Naive B cell (primary cell): ENCODE results near the gene CADPS2. TPM values are rescaled to one million over a fixed set of nuclear protein-coding genes. Genes with fewer than 3 reads are reported as not detected.

Source experiments
- ATAC-seq, 2 donors: fragments of 150-1000 bp; cut with Tn5 transposase; 2 replicates each; pipeline ENCODE4 v1.10.0; 2021; ENCODE audit warnings: low read depth in 2 of 2, mild to moderate bottlenecking in 2 of 2, moderate library complexity in 2 of 2
- DNase-seq: peaks from one replicate; pipeline ENCODE4 v3.0.0; 2022
- H3K27ac Mint-ChIP-seq, 6 donors: one replicate each; pipeline ENCODE4 v1.8.0; 2020 to 2022; ENCODE audit warnings: mild to moderate bottlenecking in 6 of 6, mixed read lengths in 6 of 6, moderate library complexity in 5 of 6, inconsistent platforms in 2 of 6
- H3K27me3 Mint-ChIP-seq, 3 donors: one replicate each; pipeline ENCODE4 v1.8.0; 2021 to 2022; ENCODE audit warnings: mixed read lengths in 3 of 3, mild to moderate bottlenecking in 1 of 3
- H3K36me3 Mint-ChIP-seq, 2 donors: one replicate each; pipeline ENCODE4 v1.8.0; 2020 to 2022; ENCODE audit warnings: mixed read lengths in 2 of 2, inconsistent platforms in 1 of 2, mild to moderate bottlenecking in 1 of 2
- H3K4me1 Mint-ChIP-seq, 3 donors: one replicate each; pipeline ENCODE4 v1.8.0; 2020 to 2022; ENCODE audit warnings: mixed read lengths in 3 of 3, inconsistent platforms in 1 of 3, mild to moderate bottlenecking in 1 of 3, moderate library complexity in 1 of 3
- H3K4me3 Mint-ChIP-seq, 8 donors: one replicate each; pipeline ENCODE4 v1.8.0; 2020 to 2022; ENCODE audit warnings: mild to moderate bottlenecking in 8 of 8, mixed read lengths in 8 of 8, moderate library complexity in 8 of 8, inconsistent platforms in 2 of 8
- H3K9me3 Mint-ChIP-seq, 7 donors: one replicate each; pipeline ENCODE4 v1.8.0; 2020 to 2022; ENCODE audit warnings: mixed read lengths in 7 of 7, mild to moderate bottlenecking in 5 of 7, inconsistent platforms in 2 of 7, moderate library complexity in 1 of 7
- polyA plus RNA-seq, 6 donors: library from polyadenylated mRNA; unstranded; fragments of 300-500 nt; fragmentation: Illumina TruSeq; gene quantifications; one replicate each; pipeline ENCODE4 v1.2.3, GENCODE V29; 2021; ENCODE audit warnings: low read depth in 6 of 6

Gene CADPS2
- polyA plus RNA-seq = not detected

DNA sequence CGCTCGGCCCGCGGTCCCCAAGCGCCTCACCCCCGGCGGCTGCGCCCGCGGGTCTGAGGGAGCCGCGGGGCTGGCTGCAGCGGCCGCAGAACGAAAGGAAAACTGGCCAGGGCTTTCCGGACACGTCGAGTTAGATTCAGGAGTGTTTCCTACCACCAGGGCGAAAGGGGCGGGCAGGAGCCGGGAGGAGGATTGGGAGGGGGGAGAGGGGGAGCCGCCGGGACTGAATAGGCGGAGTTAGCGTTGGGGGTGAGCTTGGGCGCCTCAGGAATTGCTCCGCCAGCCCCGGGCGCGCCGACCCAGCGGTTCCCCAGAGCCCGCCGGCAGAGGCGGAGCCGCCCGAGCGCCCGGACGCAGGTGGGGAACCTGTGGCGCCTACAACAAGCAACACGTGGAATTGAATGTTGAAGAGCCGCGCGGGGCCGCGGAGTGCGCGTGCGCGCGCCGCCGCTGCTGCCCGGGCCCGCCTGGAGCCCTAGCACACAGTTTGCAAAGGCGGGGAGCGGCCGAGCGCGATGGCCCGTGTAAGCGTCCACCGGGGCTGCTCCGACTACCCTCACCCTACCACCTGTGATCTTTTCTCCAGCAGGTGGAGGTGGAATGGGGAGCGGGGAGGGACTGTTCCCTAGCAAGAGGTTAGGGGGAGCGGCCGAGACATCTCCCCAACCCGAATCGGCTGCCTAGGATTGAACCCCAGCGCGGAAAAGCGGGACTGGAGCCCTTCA, at the start of gene CADPS2:
Gene CADPS2, minus strand, starts transcription at position 104 of the 725 bp plus-strand sequence. CDS start 123 bp downstream, outside the sequence.
- peak in 1 of 2 donors; percentile 23 for ATAC-seq
- no peak for DNase-seq
- no peaks in the 10 kb centered on the region for H3K36me3 Mint-ChIP-seq
- peaks cover 0 to 6% (median 0%) of the 10 kb centered on the region in 7 donors for H3K9me3 Mint-ChIP-seq
- H3K4me1 Mint-ChIP-seq = peaks cover 0 to 16% (median 0%) of the 10 kb centered on the region in 3 donors
- peaks cover 44 to 55% (median 46%) of the 10 kb centered on the region in 3 donors for H3K27me3 Mint-ChIP-seq
- H3K4me3 Mint-ChIP-seq = peak within 1 kb of the TSS in 7 of 8 donors; percentile 46 to 86 (median 70)
- peak within 1 kb of the TSS in 1 of 6 donors; percentile 57 for H3K27ac Mint-ChIP-seq

DNA sequence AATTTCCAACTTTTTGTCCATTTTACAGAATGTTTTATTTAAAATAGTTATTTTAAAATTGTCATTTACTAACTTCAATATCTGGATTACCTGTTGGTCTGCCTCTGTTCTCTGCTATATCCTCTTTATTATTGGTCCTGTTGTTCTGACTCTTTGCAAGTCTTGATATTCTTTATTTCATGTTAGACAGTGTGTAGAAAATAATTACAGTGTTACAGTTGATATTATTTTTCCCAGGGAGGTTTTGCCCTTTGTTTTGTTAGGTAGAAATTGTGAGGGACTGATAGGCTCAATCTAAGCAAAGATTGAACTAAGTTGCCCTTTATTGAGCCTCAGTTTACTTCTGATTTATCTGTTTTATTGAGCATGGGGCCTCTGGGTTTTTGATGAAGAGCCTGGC, 49.4 kb upstream of the CADPS2 start:
- Mint-ChIP-seq H3K27me3 (no peaks in the 10 kb centered on the region), H3K4me3 (no peak overlapping the region), H3K9me3 (peaks cover 0 to 10% (median under 1%) of the 10 kb centered on the region in 7 donors), H3K27ac (no peak overlapping the region), H3K36me3 (no peaks in the 10 kb centered on the region), H3K4me1 (no peaks in the 10 kb centered on the region)
- no peak for ATAC-seq
- DNase-seq = no peak

DNA sequence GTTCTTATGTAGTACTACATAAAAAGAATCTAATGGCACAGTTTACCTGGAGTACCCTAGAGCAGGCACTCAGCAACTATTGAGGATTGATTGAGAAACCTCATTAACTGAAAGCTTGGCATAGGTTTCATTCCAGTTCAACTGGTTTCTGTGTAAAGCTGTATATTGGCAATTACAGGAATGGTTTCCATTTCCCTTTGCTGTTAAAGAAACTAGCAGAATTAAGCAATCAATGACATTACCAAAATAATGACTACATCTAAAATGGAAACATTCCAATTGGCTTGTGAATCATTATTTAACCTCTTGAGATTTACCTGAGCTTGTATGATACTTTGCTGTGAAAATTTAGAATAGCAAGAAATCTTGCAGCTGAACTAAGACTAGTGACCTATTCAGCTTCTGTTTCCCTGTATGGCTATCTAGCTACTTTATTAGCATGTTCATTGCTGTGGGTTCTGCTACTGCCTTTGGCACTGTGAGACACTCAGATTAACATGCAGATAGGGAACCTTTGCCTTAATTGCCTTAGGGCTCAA, 33.5 kb upstream of the CADPS2 start:
- DNase-seq (no peak), ATAC-seq (no peak)
- Mint-ChIP-seq H3K4me1 (no peaks in the 10 kb centered on the region), H3K4me3 (no peak overlapping the region), H3K36me3 (no peaks in the 10 kb centered on the region), H3K27me3 (no peaks in the 10 kb centered on the region), H3K9me3 (peaks cover 0 to 5% (median 2%) of the 10 kb centered on the region in 7 donors), H3K27ac (no peak overlapping the region)

DNA sequence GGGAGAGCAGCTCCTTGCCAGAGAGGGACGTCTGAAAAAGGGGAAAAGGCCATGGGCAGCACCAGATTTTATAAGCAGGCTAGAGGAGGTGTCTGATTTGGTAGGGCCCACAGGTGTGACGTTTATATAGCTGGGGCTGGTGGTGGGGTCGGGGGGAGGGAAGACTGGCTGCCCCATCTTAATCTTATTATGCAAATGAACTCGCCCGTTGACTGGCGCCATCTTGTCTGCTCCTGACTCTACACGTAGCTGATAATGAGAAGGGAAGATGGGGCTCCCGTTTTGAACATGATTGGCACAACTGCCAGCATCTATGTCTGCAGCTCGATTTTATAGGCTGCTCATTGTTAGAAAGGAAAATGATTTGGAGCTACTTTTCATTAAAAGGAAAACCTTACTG, 28.6 kb upstream of the CADPS2 start:
- DNase-seq (no peak), ATAC-seq (no peak)
- no peaks in the 10 kb centered on the region for H3K36me3 Mint-ChIP-seq
- H3K4me3 Mint-ChIP-seq = peak overlapping the region in 1 of 8 donors; percentile 44
- peaks cover 0 to 15% (median 3%) of the 10 kb centered on the region in 7 donors for H3K9me3 Mint-ChIP-seq
- H3K27me3 Mint-ChIP-seq = no peaks in the 10 kb centered on the region
- no peaks in the 10 kb centered on the region for H3K4me1 Mint-ChIP-seq
- H3K27ac Mint-ChIP-seq = no peak overlapping the region

DNA sequence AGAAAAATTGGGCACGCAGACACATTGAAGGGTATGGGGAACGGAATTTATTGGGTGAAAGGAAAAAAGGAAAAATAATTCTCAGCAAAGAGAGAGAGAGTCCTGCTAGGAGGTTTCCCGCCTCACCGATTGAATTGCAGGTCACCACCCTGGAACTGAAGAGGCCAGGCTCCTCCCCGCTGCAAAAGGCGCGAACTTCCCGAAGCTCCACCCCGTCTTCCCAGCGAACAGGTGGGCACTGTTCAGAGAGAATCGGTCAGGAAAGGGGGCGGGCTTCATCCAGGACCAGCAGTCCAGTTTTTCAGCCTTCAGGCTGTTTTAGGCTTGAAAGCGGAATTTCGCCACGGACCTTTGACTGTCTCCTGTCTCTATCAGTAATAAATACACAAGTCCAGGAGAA, 27.3 kb upstream of the CADPS2 start:
- ATAC-seq (no peak), DNase-seq (no peak)
- H3K4me1 Mint-ChIP-seq = no peaks in the 10 kb centered on the region
- H3K4me3 Mint-ChIP-seq = no peak overlapping the region
- H3K27me3 Mint-ChIP-seq = no peaks in the 10 kb centered on the region
- no peaks in the 10 kb centered on the region for H3K36me3 Mint-ChIP-seq
- H3K9me3 Mint-ChIP-seq = peaks cover 0 to 15% (median 3%) of the 10 kb centered on the region in 7 donors
- H3K27ac Mint-ChIP-seq = no peak overlapping the region

DNA sequence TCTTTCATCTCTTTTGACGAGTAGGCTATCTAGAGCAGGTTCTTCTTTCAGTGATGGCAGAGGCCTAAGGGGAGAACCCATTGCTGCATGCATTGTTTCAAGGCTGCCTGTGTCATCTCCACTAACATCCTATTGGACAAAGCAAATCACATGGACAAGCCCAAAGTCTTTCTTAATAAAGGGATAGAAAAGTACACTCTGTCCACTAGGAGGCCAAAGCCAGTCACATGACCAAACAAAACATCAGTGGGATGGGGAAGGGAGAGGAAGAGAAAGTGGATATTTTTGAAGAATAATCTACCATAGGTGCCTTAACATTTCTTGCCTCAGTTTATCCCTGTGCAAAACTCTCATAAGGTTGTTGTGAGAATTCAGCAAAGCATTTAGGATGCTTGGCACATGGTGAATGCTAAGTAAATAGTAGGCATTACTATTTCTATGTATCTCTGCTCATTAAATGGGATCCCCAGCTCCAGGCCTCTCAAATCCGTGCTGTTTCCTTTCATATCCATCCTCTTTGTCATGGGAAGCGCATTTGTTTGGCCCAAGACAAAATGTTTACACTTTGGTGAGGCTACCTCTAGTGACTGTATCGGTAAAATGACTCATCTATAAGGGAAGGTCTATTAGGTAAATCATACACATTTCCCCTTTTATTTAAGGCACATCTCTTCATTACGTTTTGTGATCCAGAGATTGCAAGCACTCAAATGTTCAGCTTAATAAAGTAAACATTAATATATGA, 16.7 kb upstream of the CADPS2 start:
- Mint-ChIP-seq H3K4me1 (no peaks in the 10 kb centered on the region), H3K27ac (no peak overlapping the region), H3K27me3 (no peaks in the 10 kb centered on the region), H3K4me3 (no peak overlapping the region), H3K36me3 (no peaks in the 10 kb centered on the region), H3K9me3 (no peaks in the 10 kb centered on the region)
- DNase-seq = no peak
- no peak for ATAC-seq

DNA sequence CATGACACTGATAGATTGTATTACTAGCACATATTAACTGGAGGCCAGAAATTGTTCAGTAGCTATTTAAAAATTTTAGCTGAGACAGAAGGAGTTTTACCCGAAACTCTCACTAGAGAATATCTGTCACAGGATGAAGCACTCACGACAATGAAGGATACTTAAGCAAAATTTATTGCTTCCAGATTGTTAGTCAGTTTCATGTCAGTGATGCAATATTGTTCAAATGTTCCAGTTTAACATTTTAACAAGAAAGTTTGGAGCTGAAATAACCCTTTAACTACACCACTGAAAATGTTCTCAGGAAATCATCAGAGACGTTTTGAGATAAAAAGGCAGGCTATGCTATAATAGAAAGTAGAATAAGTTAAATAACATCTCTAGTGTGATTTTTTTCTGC, 15.0 kb upstream of the CADPS2 start:
- Mint-ChIP-seq H3K9me3 (no peaks in the 10 kb centered on the region), H3K27ac (no peak overlapping the region), H3K36me3 (no peaks in the 10 kb centered on the region), H3K4me3 (no peak overlapping the region), H3K27me3 (no peaks in the 10 kb centered on the region), H3K4me1 (no peaks in the 10 kb centered on the region)
- DNase-seq (no peak), ATAC-seq (no peak)

DNA sequence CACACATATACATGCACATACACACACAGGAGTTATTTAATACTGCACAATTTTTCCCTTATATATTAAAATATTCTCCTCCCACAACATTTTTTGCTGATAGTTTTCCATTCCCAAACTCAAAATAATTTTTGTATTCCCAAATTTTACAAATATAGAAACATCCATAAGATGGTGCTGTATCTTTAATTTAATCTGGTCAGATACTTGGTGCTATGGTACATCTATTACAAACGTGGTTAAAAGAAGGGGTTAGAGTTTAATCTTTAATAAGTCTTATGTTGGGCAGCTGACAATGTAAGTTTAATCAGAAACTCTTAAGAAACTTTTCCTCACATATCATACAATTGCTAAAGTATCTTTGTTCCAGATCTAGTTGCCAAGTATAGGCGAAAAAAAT, 10.2 kb upstream of the CADPS2 start:
- Mint-ChIP-seq H3K9me3 (no peaks in the 10 kb centered on the region), H3K27ac (no peak overlapping the region), H3K4me1 (no peaks in the 10 kb centered on the region), H3K36me3 (no peaks in the 10 kb centered on the region), H3K27me3 (no peaks in the 10 kb centered on the region), H3K4me3 (no peak overlapping the region)
- ATAC-seq = no peak
- DNase-seq = no peak

DNA sequence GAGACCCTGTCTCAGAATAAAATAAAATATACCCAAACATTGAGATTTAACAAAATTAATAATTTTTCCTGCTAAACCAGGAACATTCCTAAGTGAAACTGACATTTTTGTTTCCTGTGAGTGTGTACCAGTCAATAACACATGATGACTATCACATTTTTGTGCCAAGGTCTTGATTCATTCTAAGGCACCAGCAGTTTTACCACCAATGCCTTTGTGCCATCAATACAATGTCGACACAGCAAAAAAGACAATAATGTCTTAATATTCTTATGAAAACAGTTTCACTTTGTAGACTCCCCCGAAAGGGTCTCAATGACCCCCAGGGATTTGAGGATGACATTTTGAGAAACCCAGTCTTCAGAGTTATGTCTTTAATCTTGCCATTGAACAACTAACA, 7.2 kb upstream of the CADPS2 start:
- H3K9me3 Mint-ChIP-seq = peaks cover 0 to 6% (median 0%) of the 10 kb centered on the region in 7 donors
- no peaks in the 10 kb centered on the region for H3K4me1 Mint-ChIP-seq
- ATAC-seq = no peak
- H3K27me3 Mint-ChIP-seq = peaks cover 13 to 16% (median 13%) of the 10 kb centered on the region in 3 donors
- no peak overlapping the region for H3K27ac Mint-ChIP-seq
- H3K4me3 Mint-ChIP-seq = no peak overlapping the region
- DNase-seq = no peak
- H3K36me3 Mint-ChIP-seq = no peaks in the 10 kb centered on the region

DNA sequence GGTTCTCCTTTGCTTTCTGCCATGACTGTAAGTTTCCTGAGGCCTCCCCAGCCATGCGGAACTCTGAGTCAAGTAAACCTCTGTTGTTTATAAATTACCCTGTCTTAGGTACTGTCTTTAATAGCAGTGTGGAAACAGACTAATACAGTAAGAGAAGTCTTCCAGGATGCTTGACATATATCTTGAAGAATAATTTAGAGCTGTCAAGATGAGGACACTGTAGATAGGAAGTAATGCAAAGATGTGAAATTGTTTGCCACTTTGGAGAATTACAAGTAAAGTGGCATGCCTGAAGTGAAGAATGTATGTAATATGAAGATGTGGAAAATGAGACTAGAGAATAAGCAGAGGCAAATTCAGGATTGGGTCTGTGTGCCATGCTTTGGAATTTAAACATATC, 2.9 kb upstream of the CADPS2 start:
- peaks cover 0 to 16% (median 0%) of the 10 kb centered on the region in 3 donors for H3K4me1 Mint-ChIP-seq
- peaks cover 0 to 6% (median 0%) of the 10 kb centered on the region in 7 donors for H3K9me3 Mint-ChIP-seq
- DNase-seq = no peak
- H3K36me3 Mint-ChIP-seq = no peaks in the 10 kb centered on the region
- no peak overlapping the region for H3K27ac Mint-ChIP-seq
- H3K27me3 Mint-ChIP-seq = peaks cover 29 to 41% (median 35%) of the 10 kb centered on the region in 3 donors
- no peak for ATAC-seq
- no peak overlapping the region for H3K4me3 Mint-ChIP-seq

DNA sequence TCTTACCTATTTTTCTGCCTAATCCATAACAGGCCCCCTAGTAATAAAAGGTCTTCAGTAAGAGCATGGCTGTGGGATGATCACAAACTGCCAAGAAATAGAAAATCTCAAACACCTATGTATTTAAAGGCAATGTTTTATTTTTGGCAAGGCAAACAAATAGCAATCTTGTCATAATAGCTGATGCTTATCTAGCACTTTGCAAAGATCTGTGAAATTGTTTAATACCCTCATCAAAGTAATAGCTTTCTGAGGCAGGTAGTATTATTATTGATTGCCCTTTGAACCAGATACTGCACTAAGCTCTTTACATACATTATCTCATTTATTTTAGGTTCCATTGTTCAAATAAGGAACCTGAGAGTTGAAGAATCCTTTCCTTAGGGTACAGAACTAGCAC, 1.6 kb upstream of the CADPS2 start:
- DNase-seq (no peak), ATAC-seq (no peak)
- Mint-ChIP-seq H3K4me3 (no peak overlapping the region), H3K36me3 (no peaks in the 10 kb centered on the region), H3K9me3 (peaks cover 0 to 6% (median 0%) of the 10 kb centered on the region in 7 donors), H3K27ac (no peak overlapping the region), H3K4me1 (peaks cover 0 to 16% (median 0%) of the 10 kb centered on the region in 3 donors), H3K27me3 (peaks cover 37 to 46% (median 43%) of the 10 kb centered on the region in 3 donors)

DNA sequence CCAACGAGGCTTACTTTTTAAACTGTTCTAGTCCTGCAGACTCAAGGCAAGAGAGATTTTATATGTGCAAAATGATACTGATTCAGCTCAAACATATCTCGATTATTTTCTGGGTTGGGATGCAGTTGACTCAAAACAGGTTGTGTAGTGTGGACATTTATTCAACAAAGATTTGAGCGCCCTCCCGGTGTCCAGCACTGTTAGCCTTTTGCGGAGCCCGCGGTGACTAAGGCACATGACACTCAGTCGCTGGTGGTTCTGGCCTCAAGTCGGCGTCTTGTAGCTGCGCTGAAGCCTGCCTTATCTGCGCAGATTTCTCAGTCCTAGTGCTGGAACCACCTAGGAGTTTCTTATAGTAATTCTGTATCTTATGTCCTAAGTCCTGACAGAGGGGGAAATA, 938 bp upstream of the CADPS2 start:
- Mint-ChIP-seq H3K27me3 (peaks cover 44 to 50% (median 46%) of the 10 kb centered on the region in 3 donors), H3K36me3 (no peaks in the 10 kb centered on the region), H3K27ac (no peak overlapping the region), H3K9me3 (peaks cover 0 to 6% (median 0%) of the 10 kb centered on the region in 7 donors), H3K4me3 (peak overlapping the region in 7 of 8 donors; percentile 39 to 86 (median 70)), H3K4me1 (peaks cover 0 to 16% (median 0%) of the 10 kb centered on the region in 3 donors)
- DNase-seq = no peak
- ATAC-seq = no peak

DNA sequence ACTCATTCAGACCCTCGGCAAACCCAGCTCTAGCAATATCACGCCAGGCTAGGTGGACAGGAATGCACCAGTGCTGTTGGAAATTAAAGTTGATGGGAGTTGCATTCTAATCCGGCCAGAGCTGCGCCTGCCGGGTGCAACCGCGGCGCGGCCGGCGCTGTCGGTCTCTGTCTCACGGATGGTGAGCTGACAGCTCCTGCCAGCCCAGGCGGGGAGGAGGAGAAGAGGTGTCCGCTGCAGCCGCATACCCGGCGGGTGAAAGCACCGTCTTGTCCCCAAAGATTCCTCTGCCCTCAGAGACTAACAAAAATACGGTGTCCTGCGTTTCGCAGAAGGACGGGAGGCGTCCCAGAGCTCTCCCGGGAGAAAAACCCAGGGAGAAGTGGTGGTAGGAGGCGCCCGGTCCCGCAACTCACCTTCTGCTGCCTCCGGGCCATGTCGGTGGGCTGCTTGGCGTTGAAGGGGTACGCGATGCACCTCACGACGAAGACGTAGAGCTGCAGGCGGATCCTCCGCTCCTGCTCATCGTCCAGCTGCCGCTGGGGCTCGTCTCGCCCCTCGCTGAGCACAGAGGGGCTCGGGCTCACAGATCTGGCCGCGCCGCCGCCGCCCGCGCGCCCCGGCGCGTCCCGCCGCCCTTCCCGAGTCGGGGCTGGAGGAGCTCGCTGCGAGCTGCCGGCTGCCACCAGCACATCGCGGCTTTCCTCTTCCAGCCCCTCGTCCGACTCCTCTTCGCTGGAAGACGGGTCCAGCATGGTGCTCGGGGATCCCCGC, 490 bp downstream of the CADPS2 start:
- ATAC-seq = no peak
- peaks cover 0 to 16% (median 0%) of the 10 kb centered on the region in 3 donors for H3K4me1 Mint-ChIP-seq
- peaks cover 44 to 53% (median 46%) of the 10 kb centered on the region in 3 donors for H3K27me3 Mint-ChIP-seq
- DNase-seq = no peak
- peak overlapping the region in 7 of 8 donors; percentile 35 to 63 (median 46) for H3K4me3 Mint-ChIP-seq
- H3K27ac Mint-ChIP-seq = peak overlapping the region in 1 of 6 donors; percentile 57
- H3K9me3 Mint-ChIP-seq = peaks cover 0 to 6% (median 0%) of the 10 kb centered on the region in 7 donors
- H3K36me3 Mint-ChIP-seq = no peaks in the 10 kb centered on the region
